Stomach (tissue), 4 donors: Measurements from ENCODE around the gene AMN1.

Source experiments
- CTCF ChIP-seq, 7 experiments: fragments of 450-650 bp in 4 of 7; fragments of 200-600 bp in 3 of 7; sonication (generic) in 3 of 7; IDR thresholded peaks; one replicate each; pipeline ENCODE4 v1.5.1; 2016 to 2019; ENCODE audit warnings: antibody characterized with exemption in 7 of 7, control low read depth in 2 of 7, mild to moderate bottlenecking in 1 of 7
- EP300 ChIP-seq: sonication (generic); formaldehyde crosslinking; IDR thresholded peaks from one replicate; pipeline ENCODE4 v1.6.1; 2017; ENCODE audit warnings: antibody characterized with exemption
- POLR2A ChIP-seq, 4 donors: fragments of 450-650 bp; IDR thresholded peaks; one replicate each; pipeline ENCODE4 v1.6.1; 2016; ENCODE audit warnings: antibody characterized with exemption in 4 of 4, control low read depth in 2 of 4, mild to moderate bottlenecking in 1 of 4, moderate library complexity in 1 of 4
- POLR2AphosphoS5 ChIP-seq, 3 donors: sonication (generic); formaldehyde crosslinking; IDR thresholded peaks; one replicate each; pipeline ENCODE4 v1.6.1; 2016; ENCODE audit warnings: antibody characterized with exemption in 3 of 3

GRCh38 chr12:31682136-31682962, 46.5 kb downstream of the AMN1 start:
- TF ChIP-seq CTCF (IDR thresholded peaks at IDR 0.05) (peak in 4 of 7 experiments; percentile 35 to 67 (median 57)), POLR2A (IDR thresholded peaks at IDR 0.05) (no peak), EP300 (no peak), POLR2AphosphoS5 (IDR thresholded peaks at IDR 0.05) (peak in 1 of 3 donors; percentile 50)
